Upper lobe of left lung (tissue), 6 donors: Measurements from ENCODE around the gene LAMB4. TPM values are rescaled to one million over a fixed set of nuclear protein-coding genes. Genes with fewer than 3 reads are reported as not detected.

Experiments
- ATAC-seq, 2 donors: fragments of 200-7000 bp; cut with Tn5 transposase; one replicate each; pipeline ENCODE4 v1.9.1; 2022; ENCODE audit warnings: mild to moderate bottlenecking in 2 of 2, moderate library complexity in 2 of 2; ENCODE audit not compliant: low FRiP score in 2 of 2
- DNase-seq, 2 donors: peaks; one replicate each; pipeline ENCODE4 v3.0.0-alpha.2; 2019 to 2020
- H3K27ac ChIP-seq, 4 donors: fragments of 200-600 bp; sonication (generic); one replicate each; pipeline ENCODE4 v1.5.1; 2016 to 2019
- H3K27me3 ChIP-seq, 4 donors: fragments of 200-600 bp; sonication (generic); one replicate each; pipeline ENCODE4 v1.5.1; 2017 to 2019
- H3K36me3 ChIP-seq, 4 donors: fragments of 200-600 bp; sonication (generic); one replicate each; pipeline ENCODE4 v1.5.1; 2016 to 2019
- H3K4me1 ChIP-seq, 4 donors: fragments of 200-600 bp; sonication (generic); one replicate each; pipeline ENCODE4 v1.5.1; 2018 to 2019
- H3K4me3 ChIP-seq, 4 donors: fragments of 200-600 bp; sonication (generic); one replicate each; pipeline ENCODE4 v1.5.1; 2017 to 2019; ENCODE audit warnings: mild to moderate bottlenecking in 2 of 4, moderate library complexity in 1 of 4
- H3K9me3 ChIP-seq, 4 donors: fragments of 200-600 bp; sonication (generic); one replicate each; pipeline ENCODE4 v1.5.1; 2018 to 2019
- CTCF ChIP-seq, 6 experiments: fragments of 450-650 bp in 4 of 6; fragments of 200-600 bp in 2 of 6; sonication (generic) in 2 of 6; IDR thresholded peaks; one replicate each; pipeline ENCODE4 v1.5.1; 2016 to 2019; ENCODE audit warnings: antibody characterized with exemption in 6 of 6
- EP300 ChIP-seq, 4 donors: sonication (generic); formaldehyde crosslinking; IDR thresholded peaks; one replicate each; pipeline ENCODE4 v1.5.1; 2017; ENCODE audit warnings: antibody characterized with exemption in 4 of 4, control low read depth in 2 of 4
- POLR2A ChIP-seq, 4 donors: fragments of 450-650 bp; IDR thresholded peaks; one replicate each; pipeline ENCODE4 v1.5.1; 2016 to 2017; ENCODE audit warnings: antibody characterized with exemption in 4 of 4, mild to moderate bottlenecking in 2 of 4
- POLR2AphosphoS5 ChIP-seq, 2 donors: sonication (generic); formaldehyde crosslinking; IDR thresholded peaks; one replicate each; pipeline ENCODE4 v1.5.1; 2017; ENCODE audit warnings: antibody characterized with exemption in 2 of 2
- WGBS, 2 donors: methylation state at CpG; one replicate each; pipeline ENCODE4 v1.1.5; 2017 to 2018; 5-methylcytosine and 5-hydroxymethylcytosine counted together
- total RNA-seq, 6 donors: library from RNA; depleted of rRNA in 4 of 6; stranded (reverse); fragments of >200 nt in 4 of 6; gene quantifications; one replicate each; pipeline versions ENCODE4 v1.1.0 to v1.2.1, GENCODE V29; 2016 to 2021
- donor health status: DM: no; HTN: no; CAD: no; lungs with moderate emphysema.
- donor health status: DM: no; HTN: yes; CAD: no; lungs with severe emphysema.

The LAMB4 gene
- total RNA-seq, 6 donors from 2014 or later, result 0.10 to 18.9 (median 0.47) TPM; not detected in 2

- Histone ChIP-seq H3K27ac (no peak overlapping the region), H3K9me3 (no peaks in the 10 kb centered on the region), H3K4me3 (no peak overlapping the region), H3K36me3 (no peaks in the 10 kb centered on the region), H3K27me3 (no peaks in the 10 kb centered on the region), H3K4me1 (peaks cover 0 to 3% (median 1%) of the 10 kb centered on the region in 4 donors)
- no peak for ATAC-seq
- DNase-seq, result no peak
- no peak for TF ChIP-seq POLR2AphosphoS5 (IDR thresholded peaks at IDR 0.05)
- TF ChIP-seq CTCF (IDR thresholded peaks at IDR 0.05), result no peak
- no peak for TF ChIP-seq EP300 (IDR thresholded peaks at IDR 0.05)
- no peak for TF ChIP-seq POLR2A (IDR thresholded peaks at IDR 0.05)
Measured at GRCh38 chr7:108108131-108108530, 22.0 kb downstream of the LAMB4 start.

GRCh38 chr7:108104324-108104723 lies 25.8 kb downstream of the LAMB4 start:
- Histone ChIP-seq H3K27ac (peak overlapping the region in 1 of 4 donors; percentile 8), H3K4me3 (no peak overlapping the region), H3K4me1 (peaks cover 0 to 3% (median 1%) of the 10 kb centered on the region in 4 donors), H3K27me3 (no peaks in the 10 kb centered on the region), H3K9me3 (no peaks in the 10 kb centered on the region), H3K36me3 (no peaks in the 10 kb centered on the region)
- whole genome bisulfite sequencing, 2 donors, result 74 to 81% methylated on average over 6 to 7 of the region's 7 CpGs
- no peak for DNase-seq
- ATAC-seq, result no peak
- TF ChIP-seq CTCF (IDR thresholded peaks at IDR 0.05), result no peak
- no peak for TF ChIP-seq EP300 (IDR thresholded peaks at IDR 0.05)

- Histone ChIP-seq H3K4me1 (peaks cover 0 to 3% (median 1%) of the 10 kb centered on the region in 4 donors), H3K27ac (peak overlapping the region in 1 of 4 donors; percentile 8)
- WGBS, 2 donors, result 69 to 76% methylated on average over 5 of the region's 5 CpGs
Measured at GRCh38 chr7:108103558-108104298, 26.4 kb downstream of the LAMB4 start.

GRCh38 chr7:108102671-108103312 lies 27.4 kb downstream of the LAMB4 start:
- H3K4me1 ChIP-seq, result peaks cover 0 to under 1% (median 0%) of the 10 kb centered on the region in 4 donors
- no peak overlapping the region for H3K4me3 ChIP-seq
- no peaks in the 10 kb centered on the region for H3K36me3 ChIP-seq
- WGBS, 2 donors, result 89 to 93% methylated on average over 17 to 20 of the region's 20 CpGs
- H3K9me3 ChIP-seq, result no peaks in the 10 kb centered on the region
- no peak for ATAC-seq
- DNase-seq, result peak in 1 of 2 donors; percentile 66
- no peak overlapping the region for H3K27ac ChIP-seq
- TF ChIP-seq POLR2A (IDR thresholded peaks at IDR 0.05) (no peak), EP300 (IDR thresholded peaks at IDR 0.05) (no peak), POLR2AphosphoS5 (IDR thresholded peaks at IDR 0.05) (no peak), CTCF (IDR thresholded peaks at IDR 0.05) (no peak)
- H3K27me3 ChIP-seq, result no peaks in the 10 kb centered on the region

More at GRCh38 chr7:108103558-108104298, 26.4 kb downstream of the LAMB4 start:
- DNase-seq (no peak), ATAC-seq (no peak)
- no peak overlapping the region for H3K4me3 ChIP-seq
- no peaks in the 10 kb centered on the region for H3K27me3 ChIP-seq
- H3K36me3 ChIP-seq, result no peaks in the 10 kb centered on the region
- no peaks in the 10 kb centered on the region for H3K9me3 ChIP-seq
- TF ChIP-seq POLR2AphosphoS5 (IDR thresholded peaks at IDR 0.05), result no peak

GRCh38 chr7:108101759-108102158 lies 28.4 kb downstream of the LAMB4 start:
- DNase-seq (no peak), ATAC-seq (no peak)
- Histone ChIP-seq H3K36me3 (no peaks in the 10 kb centered on the region), H3K4me3 (no peak overlapping the region), H3K27me3 (no peaks in the 10 kb centered on the region), H3K9me3 (no peaks in the 10 kb centered on the region), H3K4me1 (no peaks in the 10 kb centered on the region), H3K27ac (no peak overlapping the region)
- TF ChIP-seq POLR2AphosphoS5 (IDR thresholded peaks at IDR 0.05) (no peak), POLR2A (IDR thresholded peaks at IDR 0.05) (no peak), EP300 (IDR thresholded peaks at IDR 0.05) (no peak), CTCF (IDR thresholded peaks at IDR 0.05) (no peak)
- 89 to 100% methylated on average over 3 of the region's 3 CpGs for WGBS, 2 donors
